Liver (tissue), 9 donors: ENCODE results near the gene CPEB1. TPM values are rescaled to one million over a fixed set of nuclear protein-coding genes. Genes with fewer than 3 reads are reported as not detected.

Experiments used
- DNase-seq: peaks from one replicate; pipeline ENCODE4 v3.0.0-alpha.2; 2017; ENCODE audit warnings: low spot score
- H3K27ac ChIP-seq, 2 donors: one replicate each; pipeline ENCODE4 v1.7.0; 2013; ENCODE audit warnings: inconsistent platforms in 2 of 2, low read length in 2 of 2, control low read depth in 1 of 2, low read depth in 1 of 2, mild to moderate bottlenecking in 1 of 2
- H3K27me3 ChIP-seq, 4 donors: one replicate each; pipeline versions ENCODE4 v1.6.1 to v1.7.0; 2013; ENCODE audit warnings: low read length in 3 of 4, inconsistent platforms in 1 of 4, mild to moderate bottlenecking in 1 of 4, moderate library complexity in 1 of 4; ENCODE audit not compliant: control insufficient read depth in 4 of 4, insufficient read depth in 4 of 4
- H3K36me3 ChIP-seq, 4 donors: one replicate each; pipeline versions ENCODE4 v1.6.1 to v1.7.0; 2013; ENCODE audit warnings: low read length in 3 of 4, mild to moderate bottlenecking in 3 of 4, low read depth in 1 of 4, moderate library complexity in 1 of 4; ENCODE audit not compliant: control insufficient read depth in 4 of 4, insufficient read depth in 3 of 4
- H3K4me1 ChIP-seq, 4 donors: one replicate each; pipeline versions ENCODE4 v1.6.1 to v1.7.0; 2013; ENCODE audit warnings: low read length in 3 of 4, mild to moderate bottlenecking in 3 of 4, moderate library complexity in 1 of 4; ENCODE audit not compliant: control insufficient read depth in 4 of 4, insufficient read depth in 4 of 4
- H3K4me3 ChIP-seq, 3 donors: one replicate each; pipeline versions ENCODE4 v1.6.1 to v1.7.0; 2013; ENCODE audit warnings: low read length in 3 of 3, control low read depth in 1 of 3, low read depth in 1 of 3, mild to moderate bottlenecking in 1 of 3
- H3K9ac ChIP-seq, 2 donors: one replicate each; pipeline ENCODE4 v1.7.0; 2013; ENCODE audit warnings: low read length in 2 of 2, mild to moderate bottlenecking in 2 of 2, moderate library complexity in 2 of 2, control low read depth in 1 of 2, low read depth in 1 of 2
- H3K9me3 ChIP-seq, 4 donors: one replicate each; pipeline versions ENCODE4 v1.6.1 to v1.7.0; 2013; ENCODE audit warnings: low read length in 3 of 4; ENCODE audit not compliant: control insufficient read depth in 4 of 4
- FOXA1 ChIP-seq: IDR thresholded peaks from 2 replicates; pipeline ENCODE4 v1.6.1; 2016; ENCODE audit warnings: antibody characterized with exemption
- FOXA2 ChIP-seq: IDR thresholded peaks from 2 replicates; pipeline ENCODE4 v1.6.1; 2016; ENCODE audit warnings: antibody characterized with exemption
- HNF4A ChIP-seq, 2 donors: conservative IDR thresholded peaks; 2 replicates each; pipeline ENCODE4 v1.6.1; 2016; ENCODE audit warnings: antibody characterized with exemption in 2 of 2, mild to moderate bottlenecking in 2 of 2
- HNF4G ChIP-seq: IDR thresholded peaks from 2 replicates; pipeline ENCODE4 v1.6.1; 2016; ENCODE audit warnings: antibody characterized with exemption
- NR2F2 ChIP-seq: IDR thresholded peaks from 2 replicates; pipeline ENCODE4 v1.6.1; 2016; ENCODE audit warnings: antibody characterized with exemption
- RAD21 ChIP-seq, 2 donors: IDR thresholded peaks; 2 replicates each; pipeline ENCODE4 v1.6.1; 2016; ENCODE audit warnings: antibody characterized with exemption in 2 of 2, mild to moderate bottlenecking in 2 of 2
- REST ChIP-seq: IDR thresholded peaks from 2 replicates; pipeline ENCODE4 v1.6.1; 2016; ENCODE audit warnings: antibody characterized with exemption, mild to moderate bottlenecking
- SP1 ChIP-seq: IDR thresholded peaks from 2 replicates; pipeline ENCODE4 v1.6.1; 2018; ENCODE audit warnings: antibody characterized with exemption, mild to moderate bottlenecking
- YY1 ChIP-seq: IDR thresholded peaks from 2 replicates; pipeline ENCODE4 v1.6.1; 2016; ENCODE audit warnings: antibody characterized with exemption, mild to moderate bottlenecking
- ZBTB33 ChIP-seq: IDR thresholded peaks from 2 replicates; pipeline ENCODE4 v1.6.1; 2016; ENCODE audit warnings: antibody characterized with exemption
- WGBS: extraction: QIAGEN DNeasy Blood & Tissue Kit; methylation state at CpG from one replicate; pipeline ENCODE4 v1.1.7; 2013; 5-methylcytosine and 5-hydroxymethylcytosine counted together
- polyA plus RNA-seq, 2 donors: library from polyadenylated mRNA; stranded (reverse) in 1 of 2; unstranded in 1 of 2; fragments of 200-250 nt in 1 of 2; fragments of >200 nt in 1 of 2; fragmentation: Nextera tagmentation in 1 of 2; extraction: Ambion mirVana in 1 of 2; gene quantifications; one replicate each; pipeline versions ENCODE4 v1.2.1 to v1.2.3, GENCODE V29; 2013 to 2015
- total RNA-seq, 2 donors: library from RNA; depleted of rRNA; stranded (reverse); fragments of >200 nt; gene quantifications; one replicate each; pipeline ENCODE4 v1.2.3, GENCODE V29; 2014
- donor health status: healthy.
- donor health status: healthy.
- donor health status: healthy.
- donor health status: healthy.
- donor health status: healthy.

Gene CPEB1
- total and polyA plus RNA-seq, 4 donors: under 0.01 to 0.14 (median 0.05) TPM; not detected in 1

GRCh38 chr15:82621970-82622369 lies 25.2 kb downstream of the CPEB1 start:
- H3K27me3 ChIP-seq: peaks cover 0 to 3% (median 0%) of the 10 kb centered on the region in 4 donors
- H3K4me1 ChIP-seq: no peaks in the 10 kb centered on the region
- H3K36me3 ChIP-seq: no peaks in the 10 kb centered on the region
- no peaks in the 10 kb centered on the region for H3K9me3 ChIP-seq
- no peak for DNase-seq
- WGBS: 46% methylated on average over 1 of the region's 1 CpG
- H3K27ac ChIP-seq: no peak overlapping the region
- no peak overlapping the region for H3K4me3 ChIP-seq
- no peak overlapping the region for H3K9ac ChIP-seq
- TF ChIP-seq RAD21 (IDR thresholded peaks at IDR 0.05) (peak in 1 of 2 donors; percentile 12), REST (no peak)

- no peak overlapping the region for H3K9ac ChIP-seq
- no peak overlapping the region for H3K4me3 ChIP-seq
- 66% methylated on average over 12 of the region's 12 CpGs for WGBS
- TF ChIP-seq FOXA1 (no peak), HNF4A (conservative IDR thresholded peaks at IDR 0.05) (no peak)
- H3K27me3 ChIP-seq: no peaks in the 10 kb centered on the region
- no peaks in the 10 kb centered on the region for H3K9me3 ChIP-seq
- H3K27ac ChIP-seq: no peak overlapping the region
- H3K36me3 ChIP-seq: no peaks in the 10 kb centered on the region
- DNase-seq: no peak
- no peaks in the 10 kb centered on the region for H3K4me1 ChIP-seq
Observed at GRCh38 chr15:82613747-82614146, 33.4 kb downstream of the CPEB1 start.

GRCh38 chr15:82611348-82611747 lies 35.8 kb downstream of the CPEB1 start:
- H3K4me1 ChIP-seq: no peaks in the 10 kb centered on the region
- no peaks in the 10 kb centered on the region for H3K36me3 ChIP-seq
- H3K9ac ChIP-seq: no peak overlapping the region
- TF ChIP-seq NR2F2 (no peak), HNF4G (no peak)
- 80% methylated on average over 4 of the region's 4 CpGs for WGBS
- no peak for DNase-seq
- no peak overlapping the region for H3K27ac ChIP-seq
- H3K9me3 ChIP-seq: no peaks in the 10 kb centered on the region
- no peaks in the 10 kb centered on the region for H3K27me3 ChIP-seq
- no peak overlapping the region for H3K4me3 ChIP-seq

GRCh38 chr15:82602195-82602594 lies 45.0 kb downstream of the CPEB1 start:
- H3K9ac ChIP-seq: no peak overlapping the region
- H3K4me3 ChIP-seq: no peak overlapping the region
- H3K4me1 ChIP-seq: no peaks in the 10 kb centered on the region
- H3K36me3 ChIP-seq: no peaks in the 10 kb centered on the region
- no peak for TF ChIP-seq YY1
- no peak for TF ChIP-seq FOXA2
- no peak for TF ChIP-seq SP1
- no peak for TF ChIP-seq ZBTB33
- no peak for DNase-seq
- 90% methylated on average over 5 of the region's 5 CpGs for WGBS
- peaks cover 0 to 3% (median 0%) of the 10 kb centered on the region in 4 donors for H3K27me3 ChIP-seq
- no peaks in the 10 kb centered on the region for H3K9me3 ChIP-seq
- no peak overlapping the region for H3K27ac ChIP-seq
